Pancreas (tissue), 10 donors: ENCODE results near the gene VPS13D. TPM values are rescaled to one million over a fixed set of nuclear protein-coding genes. Genes with fewer than 3 reads are reported as not detected.

Experiments
- ATAC-seq, 4 donors: fragments of 200-7000 bp; cut with Tn5 transposase; one replicate each; pipeline versions ENCODE4 v1.8.0 to v1.9.1; 2020; ENCODE audit warnings: mild to moderate bottlenecking in 4 of 4, moderate library complexity in 4 of 4
- DNase-seq, 6 donors: peaks; one replicate each; pipeline ENCODE4 v3.0.0-alpha.2; 2020
- FAIRE-seq: peaks from 2 replicates; lab custom pipeline; 2012; peaks lifted over from hg19 to GRCh38; lab: Jason Lieb, UNC
- H3K27ac ChIP-seq, 4 donors: fragments of 200-600 bp; sonication (generic); 1 replicate in 3 of 4; 2 replicates in 1 of 4; pipeline versions ENCODE4 v1.5.0 to v1.8.0; 2020
- H3K27me3 ChIP-seq, 4 donors: fragments of 200-600 bp; one replicate each; pipeline ENCODE4 v1.8.0; 2021
- H3K36me3 ChIP-seq, 3 donors: fragments of 200-600 bp; sonication (generic) in 1 of 3; one replicate each; pipeline versions ENCODE4 v1.5.0 to v1.8.0; 2020 to 2021
- H3K4me1 ChIP-seq, 3 donors: fragments of 200-600 bp; one replicate each; pipeline ENCODE4 v1.8.0; 2021
- H3K4me3 ChIP-seq, 4 donors: fragments of 200-600 bp; sonication (generic) in 2 of 4; one replicate each; pipeline versions ENCODE4 v1.5.0 to v1.8.0; 2020 to 2021
- H3K9me3 ChIP-seq, 4 donors: fragments of 200-600 bp; one replicate each; pipeline ENCODE4 v1.8.0; 2021
- CTCF ChIP-seq, 4 donors: fragments of 200-600 bp; sonication (generic) in 3 of 4; IDR thresholded peaks; one replicate each; pipeline versions ENCODE4 v1.5.0 to v1.8.0; 2021; ENCODE audit warnings: antibody characterized with exemption in 4 of 4
- whole genome bisulfite sequencing, 2 donors: extraction: QIAGEN DNeasy Blood & Tissue Kit; methylation state at CpG; one replicate each; pipeline ENCODE4 v1.1.7; 2013; 5-methylcytosine and 5-hydroxymethylcytosine counted together
- intact Hi-C, 3 donors: fragments of 100-400 bp; cut with DNase I; formaldehyde crosslinking; loops; one replicate each; pipeline versions ENCODE4 v1.11.1 to v1.14.2; 2022
- polyA plus RNA-seq, 2 donors: library from polyadenylated mRNA; stranded (reverse); fragments of 200-250 nt; gene quantifications; one replicate each; pipeline ENCODE4 v1.2.3, GENCODE V29; 2013
- total RNA-seq, 6 donors: library from RNA; stranded (reverse); fragmentation: NEBNext Ultra II Directional in 4 of 6; extraction: Animal tissue kit (Norgen Biotek cat#: 25700) in 4 of 6; gene quantifications; one replicate each; pipeline versions ENCODE4 v1.2.1 to v1.2.4, GENCODE V29; 2021 to 2023
- donor health status: healthy with polysubstance abuse.
- donor health status: DM: no; HTN: no; CAD: no; lungs with moderate emphysema.
- donor health status: DM: no; HTN: no; CAD: no.
- donor health status: control.
- donor health status: control.
- donor health status: Bipolar disorder and iron deficiency.
- donor health status: DM: yes; HTN: yes; CAD: no.
- donor health status: DM: no; HTN: no; CAD: no.
- donor health status: DM: no; HTN: no; CAD: no.
- donor health status: DM: yes; HTN: yes; CAD: no.

The VPS13D gene
- total and polyA plus RNA-seq, 8 donors = 13.7 to 39.0 (median 24.8) TPM

DNA sequence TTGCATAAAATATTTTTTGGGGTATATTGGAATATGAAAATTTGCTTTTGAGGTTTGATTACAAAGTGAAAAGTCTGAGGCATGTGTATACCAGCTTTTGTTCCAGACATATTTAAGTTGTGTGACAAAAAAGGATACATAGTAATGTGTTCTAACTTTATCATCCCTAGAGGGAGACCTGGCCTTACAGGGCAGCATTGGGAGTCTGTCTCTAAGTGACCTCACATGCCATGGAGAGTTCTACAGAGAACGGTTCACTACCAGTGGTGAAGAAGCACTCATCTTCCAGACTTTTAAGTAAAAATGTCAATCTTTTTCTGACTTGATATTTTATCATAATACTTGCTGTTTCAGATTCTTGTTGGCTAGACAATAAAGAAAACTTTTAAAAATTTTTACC is 61.0 kb downstream of the VPS13D start:
- Histone ChIP-seq H3K27ac (no peak overlapping the region), H3K27me3 (no peaks in the 10 kb centered on the region), H3K36me3 (peaks cover 0 to 27% (median 4%) of the 10 kb centered on the region in 3 donors), H3K9me3 (no peaks in the 10 kb centered on the region), H3K4me3 (no peak overlapping the region), H3K4me1 (no peaks in the 10 kb centered on the region)
- no peak for DNase-seq
- TF ChIP-seq CTCF (IDR thresholded peaks at IDR 0.05) = no peak
- ATAC-seq = no peak
- 86 to 100% methylated on average over 1 of the region's 1 CpG for WGBS, 2 donors
- no peak for FAIRE-seq
- intact Hi-C loops = no loop called here

- ATAC-seq = no peak
- no peaks in the 10 kb centered on the region for H3K9me3 ChIP-seq
- FAIRE-seq = no peak
- DNase-seq = no peak
- no peak overlapping the region for H3K27ac ChIP-seq
- intact Hi-C loops = no loop called here
- peaks cover 0 to 31% (median 7%) of the 10 kb centered on the region in 3 donors for H3K36me3 ChIP-seq
- H3K27me3 ChIP-seq = no peaks in the 10 kb centered on the region
- H3K4me1 ChIP-seq = no peaks in the 10 kb centered on the region
- WGBS, 2 donors = 90% methylated on average over 11 of the region's 11 CpGs
- TF ChIP-seq CTCF (IDR thresholded peaks at IDR 0.05) = no peak
- H3K4me3 ChIP-seq = no peak overlapping the region
Observed at GRCh38 chr1:12293416-12293815, 63.6 kb downstream of the VPS13D start.

DNA sequence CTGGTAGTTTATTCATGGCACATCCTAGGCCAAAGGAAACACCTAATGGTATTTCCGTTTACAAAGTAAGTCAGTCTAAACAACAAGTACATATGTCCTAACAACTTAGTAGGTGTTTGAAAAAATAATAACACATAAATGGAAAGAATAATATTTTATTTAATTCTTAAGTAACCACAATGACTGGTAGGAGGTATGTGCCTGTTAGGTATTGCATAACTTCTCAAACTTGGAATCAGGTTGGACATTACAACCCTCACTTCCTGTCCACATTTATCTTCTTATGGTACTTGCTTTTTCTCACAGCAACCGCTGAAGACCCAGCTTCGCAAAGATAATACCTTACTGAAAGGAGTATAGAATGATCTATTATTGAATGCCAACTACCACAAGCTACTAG is 64.2 kb downstream of the VPS13D start:
- H3K4me1 ChIP-seq = no peaks in the 10 kb centered on the region
- FAIRE-seq (no peak), ATAC-seq (no peak), DNase-seq (no peak)
- no peaks in the 10 kb centered on the region for H3K9me3 ChIP-seq
- H3K36me3 ChIP-seq = peaks cover 0 to 31% (median 7%) of the 10 kb centered on the region in 3 donors
- intact Hi-C loops = no loop called here
- H3K4me3 ChIP-seq = no peak overlapping the region
- H3K27me3 ChIP-seq = no peaks in the 10 kb centered on the region
- TF ChIP-seq CTCF (IDR thresholded peaks at IDR 0.05) = no peak
- no peak overlapping the region for H3K27ac ChIP-seq
- 92 to 93% methylated on average over 3 of the region's 3 CpGs for WGBS, 2 donors

GRCh38 chr1:12296016-12296415 is 66.2 kb downstream of the VPS13D start:
- no peak for FAIRE-seq
- Histone ChIP-seq H3K27me3 (no peaks in the 10 kb centered on the region), H3K27ac (no peak overlapping the region), H3K9me3 (no peaks in the 10 kb centered on the region), H3K4me1 (no peaks in the 10 kb centered on the region), H3K36me3 (peaks cover 0 to 32% (median 7%) of the 10 kb centered on the region in 3 donors), H3K4me3 (no peak overlapping the region)
- 76 to 78% methylated on average over 3 of the region's 3 CpGs for WGBS, 2 donors
- no peak for DNase-seq
- no peak for TF ChIP-seq CTCF (IDR thresholded peaks at IDR 0.05)
- no peak for ATAC-seq
- intact Hi-C loops = no loop called here

GRCh38 chr1:12296623-12297022 is 66.8 kb downstream of the VPS13D start:
- H3K9me3 ChIP-seq = no peaks in the 10 kb centered on the region
- no peak for DNase-seq
- no peak overlapping the region for H3K27ac ChIP-seq
- WGBS, 2 donors = 68 to 92% methylated on average over 1 of the region's 1 CpG
- no peak for TF ChIP-seq CTCF (IDR thresholded peaks at IDR 0.05)
- no peak for ATAC-seq
- H3K4me3 ChIP-seq = no peak overlapping the region
- H3K4me1 ChIP-seq = no peaks in the 10 kb centered on the region
- FAIRE-seq = no peak
- intact Hi-C loops = no loop called here
- peaks cover 0 to 33% (median 7%) of the 10 kb centered on the region in 3 donors for H3K36me3 ChIP-seq
- no peaks in the 10 kb centered on the region for H3K27me3 ChIP-seq
